HEK293 (cell line): ENCODE measurements around the gene ECT2L.

ENCODE experiments used
- CTCF ChIA-PET: fragments of 350-600 bp; formaldehyde crosslinking; extraction: SDS; loops from one replicate; lab custom pipeline; 2021; ENCODE audit warnings: antibody characterized with exemption; lab: Yijun Ruan, JAX
- POLR2A ChIA-PET: fragments of 300-600 bp; formaldehyde crosslinking; extraction: SDS; loops from one replicate; lab custom pipeline; 2020; ENCODE audit warnings: antibody characterized with exemption, inconsistent platforms; lab: Yijun Ruan, JAX
- H3K27ac ChIP-seq: fragments of 200-500 bp; sonication (Bioruptor generic); 2 replicates; pipeline ENCODE4 v1.5.1; 2014; ENCODE audit warnings: low read depth, low read length, control low read depth, inconsistent platforms; ENCODE audit errors: extremely low read depth
- H3K36me3 ChIP-seq, 2 experiments: fragments of 200-500 bp in 1 of 2; sonication (Bioruptor generic) in 1 of 2; 1 replicate in 1 of 2; 2 replicates in 1 of 2; pipeline ENCODE4 v1.5.1; 2014 to 2017; ENCODE audit warnings: inconsistent platforms in 2 of 2, low read length in 2 of 2; ENCODE audit not compliant: control insufficient read depth in 2 of 2, insufficient read depth in 1 of 2
- H3K4me1 ChIP-seq: fragments of 200-500 bp; sonication (Bioruptor generic); 2 replicates; pipeline ENCODE4 v1.5.1; 2014; ENCODE audit warnings: mild to moderate bottlenecking, low read length, inconsistent platforms; ENCODE audit not compliant: control insufficient read depth, insufficient read depth
- H3K4me3 ChIP-seq: 2 replicates; pipeline ENCODE4 v1.5.1; 2011; ENCODE audit warnings: low read depth, mild to moderate bottlenecking, control low read depth, low read length, moderate library complexity
- H3K9me3 ChIP-seq: fragments of 200-500 bp; sonication (Bioruptor generic); 2 replicates; pipeline ENCODE4 v1.5.1; 2014; ENCODE audit warnings: low read depth, low read length, inconsistent platforms; ENCODE audit not compliant: control insufficient read depth, insufficient read depth
- REPIN1 ChIP-seq: fragments of 450-650 bp; formaldehyde crosslinking; IDR thresholded peaks from 2 replicates; pipeline ENCODE4 v1.5.1; 2017; ENCODE audit warnings: missing biosample characterization, missing genetic modification characterization, low read depth
- ZBTB48 ChIP-seq: fragments of 450-650 bp; formaldehyde crosslinking; IDR thresholded peaks from 2 replicates; pipeline ENCODE4 v1.5.1; 2016; ENCODE audit warnings: missing biosample characterization, missing genetic modification characterization
- ZBTB8A ChIP-seq: fragments of 450-650 bp; formaldehyde crosslinking; IDR thresholded peaks from 2 replicates; pipeline ENCODE4 v1.5.1; 2016; ENCODE audit warnings: missing biosample characterization, missing genetic modification characterization
- ZFP41 ChIP-seq: fragments of 450-650 bp; formaldehyde crosslinking; IDR thresholded peaks from 2 replicates; pipeline ENCODE4 v1.5.1; 2016; ENCODE audit warnings: missing biosample characterization, missing genetic modification characterization, borderline replicate concordance
- ZFP69B ChIP-seq: fragments of 450-650 bp; formaldehyde crosslinking; IDR thresholded peaks from 2 replicates; pipeline ENCODE4 v1.5.1; 2016; ENCODE audit warnings: missing biosample characterization, missing genetic modification characterization
- ZNF132 ChIP-seq: fragments of 450-650 bp; formaldehyde crosslinking; IDR thresholded peaks from 2 replicates; pipeline ENCODE4 v1.5.1; 2017; ENCODE audit warnings: missing biosample characterization, missing genetic modification characterization, borderline replicate concordance
- ZNF155 ChIP-seq: fragments of 450-650 bp; formaldehyde crosslinking; IDR thresholded peaks from 2 replicates; pipeline ENCODE4 v1.5.1; 2016; ENCODE audit warnings: missing biosample characterization, missing genetic modification characterization
- ZNF169 ChIP-seq: fragments of 450-650 bp; formaldehyde crosslinking; IDR thresholded peaks from 2 replicates; pipeline ENCODE4 v1.5.1; 2016; ENCODE audit warnings: missing biosample characterization, missing genetic modification characterization
- ZNF501 ChIP-seq: fragments of 450-650 bp; formaldehyde crosslinking; IDR thresholded peaks from 2 replicates; pipeline ENCODE4 v1.5.1; 2016; ENCODE audit warnings: missing biosample characterization, missing genetic modification characterization
- ZNF624 ChIP-seq: fragments of 450-650 bp; formaldehyde crosslinking; IDR thresholded peaks from 2 replicates; pipeline ENCODE4 v1.5.1; 2017; ENCODE audit warnings: missing biosample characterization, missing genetic modification characterization
- ZSCAN23 ChIP-seq: fragments of 450-650 bp; formaldehyde crosslinking; IDR thresholded peaks from 2 replicates; pipeline ENCODE4 v1.5.1; 2016; ENCODE audit warnings: missing biosample characterization, missing genetic modification characterization
- TF ChIP-seq, protein P1 (sequence below): IDR thresholded peaks from 2 replicates; pipeline ENCODE4 v1.6.1; 2011; ENCODE audit warnings: mild to moderate bottlenecking, low read depth, low read length, borderline replicate concordance
- TF ChIP-seq, protein P2 (sequence below): fragments of 450-650 bp; formaldehyde crosslinking; IDR thresholded peaks from 2 replicates; pipeline ENCODE4 v1.5.1; 2016; ENCODE audit warnings: missing biosample characterization, missing genetic modification characterization
- TF ChIP-seq, protein P3 (sequence below): fragments of 450-650 bp; formaldehyde crosslinking; IDR thresholded peaks from 2 replicates; pipeline ENCODE4 v1.5.1; 2017; ENCODE audit warnings: missing biosample characterization, missing genetic modification characterization
- TF ChIP-seq, protein P4 (sequence below): fragments of 450-650 bp; formaldehyde crosslinking; optimal IDR thresholded peaks from 2 replicates; pipeline ENCODE3; 2016; ENCODE audit warnings: missing biosample characterization, mild to moderate bottlenecking, missing genetic modification characterization
- TF ChIP-seq, protein P5 (sequence below): fragments of 450-650 bp; formaldehyde crosslinking; IDR thresholded peaks from 2 replicates; pipeline ENCODE4 v1.5.0; 2017; ENCODE audit warnings: missing biosample characterization, missing genetic modification characterization, borderline replicate concordance

Gene ECT2L

DNA sequence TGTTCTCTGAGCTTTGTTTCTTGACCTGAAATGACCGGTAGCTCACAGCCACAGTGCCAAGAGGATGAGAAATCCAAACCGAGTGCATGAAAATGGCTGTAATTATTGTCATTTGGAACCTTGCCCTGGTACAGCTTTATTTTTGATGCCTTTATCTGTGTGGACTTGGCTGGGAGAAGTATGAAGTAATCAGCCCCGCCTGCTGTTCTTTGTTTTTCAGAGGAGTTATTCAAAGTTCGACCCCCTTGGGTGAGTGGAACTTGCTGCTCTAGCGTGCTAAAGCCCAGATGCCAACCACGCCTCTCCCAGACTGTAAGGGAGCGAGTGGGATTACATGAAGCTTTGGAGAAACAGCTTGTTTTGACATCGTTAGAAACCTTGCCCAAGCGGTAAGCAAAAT, 48.3 kb downstream of the ECT2L start (continued):
- TF ChIP-seq ZNF155 (tag by site-specific recombination) (no peak), ZFP41 (no peak), ZNF132 (tag by site-specific recombination) (no peak), ZNF501 (tag by site-specific recombination) (no peak), REPIN1 (no peak)
- TF ChIP-seq, protein P1, sequence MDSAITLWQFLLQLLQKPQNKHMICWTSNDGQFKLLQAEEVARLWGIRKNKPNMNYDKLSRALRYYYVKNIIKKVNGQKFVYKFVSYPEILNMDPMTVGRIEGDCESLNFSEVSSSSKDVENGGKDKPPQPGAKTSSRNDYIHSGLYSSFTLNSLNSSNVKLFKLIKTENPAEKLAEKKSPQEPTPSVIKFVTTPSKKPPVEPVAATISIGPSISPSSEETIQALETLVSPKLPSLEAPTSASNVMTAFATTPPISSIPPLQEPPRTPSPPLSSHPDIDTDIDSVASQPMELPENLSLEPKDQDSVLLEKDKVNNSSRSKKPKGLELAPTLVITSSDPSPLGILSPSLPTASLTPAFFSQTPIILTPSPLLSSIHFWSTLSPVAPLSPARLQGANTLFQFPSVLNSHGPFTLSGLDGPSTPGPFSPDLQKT = no peak

DNA sequence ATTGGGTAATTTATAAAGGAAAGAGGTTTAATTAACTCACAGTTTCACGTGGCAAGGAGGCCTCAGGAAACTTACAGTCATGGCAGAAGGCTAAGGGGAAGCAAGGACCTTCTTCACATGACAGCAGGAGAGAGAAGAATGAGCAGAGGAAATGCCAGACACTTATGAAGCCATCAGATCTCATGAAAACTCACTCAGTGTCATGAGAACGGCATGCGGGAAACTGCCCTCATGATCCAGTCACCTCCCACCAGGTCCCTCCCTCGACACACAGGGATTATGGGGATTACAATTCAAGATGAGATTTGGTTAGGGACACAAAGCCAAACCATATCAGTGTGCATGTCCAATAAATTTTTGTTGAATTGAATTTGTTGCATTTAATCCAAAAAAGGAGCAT, 52.0 kb downstream of the ECT2L start:
- TF ChIP-seq, protein P2, sequence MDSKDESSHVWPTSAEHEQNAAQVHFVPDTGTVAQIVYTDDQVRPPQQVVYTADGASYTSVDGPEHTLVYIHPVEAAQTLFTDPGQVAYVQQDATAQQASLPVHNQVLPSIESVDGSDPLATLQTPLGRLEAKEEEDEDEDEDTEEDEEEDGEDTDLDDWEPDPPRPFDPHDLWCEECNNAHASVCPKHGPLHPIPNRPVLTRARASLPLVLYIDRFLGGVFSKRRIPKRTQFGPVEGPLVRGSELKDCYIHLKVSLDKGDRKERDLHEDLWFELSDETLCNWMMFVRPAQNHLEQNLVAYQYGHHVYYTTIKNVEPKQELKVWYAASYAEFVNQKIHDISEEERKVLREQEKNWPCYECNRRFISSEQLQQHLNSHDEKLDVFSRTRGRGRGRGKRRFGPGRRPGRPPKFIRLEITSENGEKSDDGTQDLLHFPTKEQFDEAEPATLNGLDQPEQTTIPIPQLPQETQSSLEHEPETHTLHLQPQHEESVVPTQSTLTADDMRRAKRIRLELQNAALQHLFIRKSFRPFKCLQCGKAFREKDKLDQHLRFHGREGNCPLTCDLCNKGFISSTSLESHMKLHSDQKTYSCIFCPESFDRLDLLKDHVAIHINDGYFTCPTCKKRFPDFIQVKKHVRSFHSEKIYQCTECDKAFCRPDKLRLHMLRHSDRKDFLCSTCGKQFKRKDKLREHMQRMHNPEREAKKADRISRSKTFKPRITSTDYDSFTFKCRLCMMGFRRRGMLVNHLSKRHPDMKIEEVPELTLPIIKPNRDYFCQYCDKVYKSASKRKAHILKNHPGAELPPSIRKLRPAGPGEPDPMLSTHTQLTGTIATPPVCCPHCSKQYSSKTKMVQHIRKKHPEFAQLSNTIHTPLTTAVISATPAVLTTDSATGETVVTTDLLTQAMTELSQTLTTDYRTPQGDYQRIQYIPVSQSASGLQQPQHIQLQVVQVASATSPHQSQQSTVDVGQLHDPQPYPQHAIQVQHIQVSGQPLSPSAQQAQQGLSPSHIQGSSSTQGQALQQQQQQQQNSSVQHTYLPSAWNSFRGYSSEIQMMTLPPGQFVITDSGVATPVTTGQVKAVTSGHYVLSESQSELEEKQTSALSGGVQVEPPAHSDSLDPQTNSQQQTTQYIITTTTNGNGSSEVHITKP (tag by site-specific recombination) = no peak
- TF ChIP-seq, protein P3, sequence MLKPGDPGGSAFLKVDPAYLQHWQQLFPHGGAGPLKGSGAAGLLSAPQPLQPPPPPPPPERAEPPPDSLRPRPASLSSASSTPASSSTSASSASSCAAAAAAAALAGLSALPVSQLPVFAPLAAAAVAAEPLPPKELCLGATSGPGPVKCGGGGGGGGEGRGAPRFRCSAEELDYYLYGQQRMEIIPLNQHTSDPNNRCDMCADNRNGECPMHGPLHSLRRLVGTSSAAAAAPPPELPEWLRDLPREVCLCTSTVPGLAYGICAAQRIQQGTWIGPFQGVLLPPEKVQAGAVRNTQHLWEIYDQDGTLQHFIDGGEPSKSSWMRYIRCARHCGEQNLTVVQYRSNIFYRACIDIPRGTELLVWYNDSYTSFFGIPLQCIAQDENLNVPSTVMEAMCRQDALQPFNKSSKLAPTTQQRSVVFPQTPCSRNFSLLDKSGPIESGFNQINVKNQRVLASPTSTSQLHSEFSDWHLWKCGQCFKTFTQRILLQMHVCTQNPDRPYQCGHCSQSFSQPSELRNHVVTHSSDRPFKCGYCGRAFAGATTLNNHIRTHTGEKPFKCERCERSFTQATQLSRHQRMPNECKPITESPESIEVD = no peak
- no peak for TF ChIP-seq ZBTB48 (tag by site-specific recombination)
- no peak for TF ChIP-seq ZSCAN23 (tag by site-specific recombination)
- no peak for TF ChIP-seq ZNF624
- TF ChIP-seq, protein P4, sequence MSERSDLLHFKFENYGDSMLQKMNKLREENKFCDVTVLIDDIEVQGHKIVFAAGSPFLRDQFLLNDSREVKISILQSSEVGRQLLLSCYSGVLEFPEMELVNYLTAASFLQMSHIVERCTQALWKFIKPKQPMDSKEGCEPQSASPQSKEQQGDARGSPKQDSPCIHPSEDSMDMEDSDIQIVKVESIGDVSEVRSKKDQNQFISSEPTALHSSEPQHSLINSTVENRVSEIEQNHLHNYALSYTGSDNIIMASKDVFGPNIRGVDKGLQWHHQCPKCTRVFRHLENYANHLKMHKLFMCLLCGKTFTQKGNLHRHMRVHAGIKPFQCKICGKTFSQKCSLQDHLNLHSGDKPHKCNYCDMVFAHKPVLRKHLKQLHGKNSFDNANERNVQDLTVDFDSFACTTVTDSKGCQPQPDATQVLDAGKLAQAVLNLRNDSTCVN = no peak
- TF ChIP-seq ZBTB8A = no peak
- no peak for TF ChIP-seq ZFP69B
- no peak for TF ChIP-seq ZNF169 (tag by site-specific recombination)
- TF ChIP-seq, protein P5, sequence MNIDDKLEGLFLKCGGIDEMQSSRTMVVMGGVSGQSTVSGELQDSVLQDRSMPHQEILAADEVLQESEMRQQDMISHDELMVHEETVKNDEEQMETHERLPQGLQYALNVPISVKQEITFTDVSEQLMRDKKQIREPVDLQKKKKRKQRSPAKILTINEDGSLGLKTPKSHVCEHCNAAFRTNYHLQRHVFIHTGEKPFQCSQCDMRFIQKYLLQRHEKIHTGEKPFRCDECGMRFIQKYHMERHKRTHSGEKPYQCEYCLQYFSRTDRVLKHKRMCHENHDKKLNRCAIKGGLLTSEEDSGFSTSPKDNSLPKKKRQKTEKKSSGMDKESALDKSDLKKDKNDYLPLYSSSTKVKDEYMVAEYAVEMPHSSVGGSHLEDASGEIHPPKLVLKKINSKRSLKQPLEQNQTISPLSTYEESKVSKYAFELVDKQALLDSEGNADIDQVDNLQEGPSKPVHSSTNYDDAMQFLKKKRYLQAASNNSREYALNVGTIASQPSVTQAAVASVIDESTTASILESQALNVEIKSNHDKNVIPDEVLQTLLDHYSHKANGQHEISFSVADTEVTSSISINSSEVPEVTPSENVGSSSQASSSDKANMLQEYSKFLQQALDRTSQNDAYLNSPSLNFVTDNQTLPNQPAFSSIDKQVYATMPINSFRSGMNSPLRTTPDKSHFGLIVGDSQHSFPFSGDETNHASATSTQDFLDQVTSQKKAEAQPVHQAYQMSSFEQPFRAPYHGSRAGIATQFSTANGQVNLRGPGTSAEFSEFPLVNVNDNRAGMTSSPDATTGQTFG = no peak
- TF ChIP-seq, all 188 proteins: peak for 0
- Histone ChIP-seq H3K9me3 (no peaks in the 10 kb centered on the region), H3K4me3 (no peak overlapping the region), H3K27ac (no peak overlapping the region), H3K4me1 (0 out of 2 replicates have a peak, but pooled peaks cover 3% of the 10 kb centered on the region), H3K36me3 (no peaks in the 10 kb centered on the region)
- ChIA-PET POLR2A (no interaction called here), CTCF (interaction anchor here (1.2 kb wide), 1 partner anchor 32 kb away, joined by 3 read pairs; no protein-coding TSS in a partner anchor)
